Activated CD8-positive, alpha-beta T cell treated with anti-CD3 and anti-CD28 coated beads for 36 hours (primary cell): ENCODE measurements around the gene DUSP21. TPM values are rescaled to one million over a fixed set of nuclear protein-coding genes. Genes with fewer than 3 reads are reported as not detected.

Experiments
- ATAC-seq: fragments of 200-7000 bp; cut with Tn5 transposase; one replicate; pipeline ENCODE4 v1.10.0; 2021; ENCODE audit warnings: mild to moderate bottlenecking, moderate library complexity
- CTCF ChIA-PET: fragments of 350-600 bp; sonication (Branson Sonifier 250); formaldehyde crosslinking; loops from one replicate; lab custom pipeline; 2021; ENCODE audit warnings: antibody characterized with exemption; lab: Charles Lee
- POLR2A ChIA-PET: fragments of 350-600 bp; sonication (Branson Sonifier 250); formaldehyde crosslinking; loops from one replicate; lab custom pipeline; 2021; ENCODE audit warnings: antibody characterized with exemption; lab: Charles Lee
- DNase-seq: peaks from one replicate; pipeline ENCODE4 v3.0.0-alpha.2; 2020
- H3K27ac Mint-ChIP-seq: one replicate; pipeline ENCODE4 v1.8.0; 2021; ENCODE audit warnings: mild to moderate bottlenecking, mixed read lengths
- H3K27me3 Mint-ChIP-seq: one replicate; pipeline ENCODE4 v1.8.0; 2021; ENCODE audit warnings: mixed read lengths
- H3K36me3 Mint-ChIP-seq: one replicate; pipeline ENCODE4 v1.8.0; 2021; ENCODE audit warnings: low read depth, mixed read lengths
- H3K4me1 Mint-ChIP-seq: one replicate; pipeline ENCODE4 v1.8.0; 2021; ENCODE audit warnings: low read depth, mixed read lengths
- H3K4me3 Mint-ChIP-seq: one replicate; pipeline ENCODE4 v1.8.0; 2021; ENCODE audit warnings: mild to moderate bottlenecking, moderate library complexity, mixed read lengths
- H3K9me3 Mint-ChIP-seq: one replicate; pipeline ENCODE4 v1.8.0; 2021; ENCODE audit warnings: mixed read lengths
- CTCF ChIP-seq: fragments of 200-600 bp; IDR thresholded peaks from one replicate; pipeline ENCODE4 v1.8.0; 2022; ENCODE audit warnings: antibody characterized with exemption, mild to moderate bottlenecking
- intact Hi-C: fragments of 100-400 bp; cut with micrococcal nuclease; formaldehyde crosslinking; loops from one replicate; pipeline ENCODE4 v1.10.0; 2022
- total RNA-seq, 2 experiments: library from RNA; stranded (reverse); gene quantifications; one replicate each; pipeline ENCODE4 v1.2.3, GENCODE V29; 2021

DUSP21 gene
- total RNA-seq, 2 experiments from 2014 or later = not detected

DNA sequence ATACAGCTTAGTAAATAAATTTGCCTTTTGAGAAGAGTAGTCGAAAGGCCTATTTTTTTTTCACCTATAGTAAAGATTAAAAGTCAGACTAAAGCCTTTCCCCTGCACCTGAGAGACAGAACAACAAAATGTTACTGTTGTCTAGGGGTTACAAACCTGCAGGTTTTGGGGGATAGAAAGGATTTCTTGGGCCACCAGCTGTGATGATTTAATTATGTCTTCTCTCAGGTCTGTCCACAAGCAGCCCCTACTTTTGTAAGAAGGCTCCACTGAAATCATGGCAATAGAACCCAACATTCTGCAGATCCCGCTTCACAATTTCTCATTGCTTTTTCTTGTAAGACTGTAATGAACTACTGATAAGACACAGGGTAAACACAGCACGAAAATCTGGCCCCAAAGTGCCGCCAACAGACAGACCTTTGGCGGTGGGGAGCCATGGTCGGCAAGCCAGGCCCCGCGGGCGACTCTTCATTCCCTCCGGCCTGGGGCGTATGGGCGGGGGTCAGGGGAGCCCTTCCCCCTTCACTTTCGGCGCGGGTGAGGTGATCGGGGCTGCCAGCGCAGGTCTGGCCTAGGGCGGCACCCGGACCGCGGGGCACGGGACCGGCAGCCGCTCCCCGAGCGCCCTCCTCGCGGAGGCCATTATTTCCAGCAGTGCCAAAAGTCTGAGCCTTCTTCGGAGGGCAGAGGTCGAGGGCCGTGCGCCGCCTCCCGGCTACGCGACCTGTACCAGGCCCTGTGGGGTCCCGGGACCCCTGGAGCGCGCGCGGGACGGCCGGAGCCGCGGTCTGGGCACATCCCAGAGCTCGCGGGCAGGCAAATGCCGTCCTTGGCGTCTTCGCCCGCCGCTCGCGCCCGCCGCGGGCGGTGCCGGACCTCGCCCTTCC, 28.4 kb downstream of the DUSP21 start:
- H3K4me1 Mint-ChIP-seq = peaks cover 7% of the 10 kb centered on the region
- H3K36me3 Mint-ChIP-seq = peaks cover 7% of the 10 kb centered on the region
- H3K27ac Mint-ChIP-seq = peak overlapping the region; percentile 91
- no peaks in the 10 kb centered on the region for H3K27me3 Mint-ChIP-seq
- DNase-seq (peak; percentile 21), ATAC-seq (peak; percentile 11)
- ChIA-PET POLR2A (interaction anchor here (1.2 to 1.4 kb wide), 2 partner anchors 27 to 144 kb away, joined by 3 to 4 read pairs; no protein-coding TSS in a partner anchor), CTCF (no interaction called here)
- intact Hi-C loops = loop anchor here (5.0 to 10.0 kb wide), 2 partner anchors 53 to 200 kb away; no protein-coding TSS in a partner anchor
- H3K4me3 Mint-ChIP-seq = peak overlapping the region; percentile 95
- no peaks in the 10 kb centered on the region for H3K9me3 Mint-ChIP-seq
- no peak for TF ChIP-seq CTCF

- DNase-seq (peak; percentile 97), ATAC-seq (peak; percentile 91)
- intact Hi-C loops = loop anchor here (5.0 to 10.0 kb wide), 2 partner anchors 52 to 199 kb away; no protein-coding TSS in a partner anchor
- no peaks in the 10 kb centered on the region for H3K9me3 Mint-ChIP-seq
- TF ChIP-seq CTCF = no peak
- peaks cover 9% of the 10 kb centered on the region for H3K4me1 Mint-ChIP-seq
- H3K36me3 Mint-ChIP-seq = peaks cover 7% of the 10 kb centered on the region
- no peaks in the 10 kb centered on the region for H3K27me3 Mint-ChIP-seq
- CTCF ChIA-PET = no interaction called here
- POLR2A ChIA-PET = interaction anchor here (1.2 kb wide), 1 partner anchor 26 kb away, joined by 4 read pairs; no protein-coding TSS in a partner anchor
- H3K4me3 Mint-ChIP-seq = peak within 1 kb of the TSS; percentile 95
- H3K27ac Mint-ChIP-seq = peak within 1 kb of the TSS; percentile 99
Measured at GRCh38 chrX:44872821-44873414, 29.1 kb downstream of the DUSP21 start, which contains the start of gene KDM6A. KDM6A (plus strand) TSS chrX:44873188; CDS start chrX:44873552, 364 bp downstream.

- TF ChIP-seq CTCF = no peak
- Mint-ChIP-seq H3K27me3 (no peaks in the 10 kb centered on the region), H3K4me3 (peak overlapping the region; percentile 95), H3K27ac (peak overlapping the region; percentile 99), H3K36me3 (peaks cover 7% of the 10 kb centered on the region), H3K4me1 (peaks cover 9% of the 10 kb centered on the region), H3K9me3 (no peaks in the 10 kb centered on the region)
- ATAC-seq (peak; percentile 10), DNase-seq (peak; percentile 48)
- intact Hi-C loops = loop anchor here (5.0 to 10.0 kb wide), 2 partner anchors 51 to 199 kb away; no protein-coding TSS in a partner anchor
- POLR2A ChIA-PET = interaction anchor here (0.7 to 1.2 kb wide), 2 partner anchors 21 to 25 kb away, joined by 3 to 4 read pairs; no protein-coding TSS in a partner anchor
- CTCF ChIA-PET = no interaction called here
Measured at GRCh38 chrX:44873415-44874276, 29.8 kb downstream of the DUSP21 start.

DNA sequence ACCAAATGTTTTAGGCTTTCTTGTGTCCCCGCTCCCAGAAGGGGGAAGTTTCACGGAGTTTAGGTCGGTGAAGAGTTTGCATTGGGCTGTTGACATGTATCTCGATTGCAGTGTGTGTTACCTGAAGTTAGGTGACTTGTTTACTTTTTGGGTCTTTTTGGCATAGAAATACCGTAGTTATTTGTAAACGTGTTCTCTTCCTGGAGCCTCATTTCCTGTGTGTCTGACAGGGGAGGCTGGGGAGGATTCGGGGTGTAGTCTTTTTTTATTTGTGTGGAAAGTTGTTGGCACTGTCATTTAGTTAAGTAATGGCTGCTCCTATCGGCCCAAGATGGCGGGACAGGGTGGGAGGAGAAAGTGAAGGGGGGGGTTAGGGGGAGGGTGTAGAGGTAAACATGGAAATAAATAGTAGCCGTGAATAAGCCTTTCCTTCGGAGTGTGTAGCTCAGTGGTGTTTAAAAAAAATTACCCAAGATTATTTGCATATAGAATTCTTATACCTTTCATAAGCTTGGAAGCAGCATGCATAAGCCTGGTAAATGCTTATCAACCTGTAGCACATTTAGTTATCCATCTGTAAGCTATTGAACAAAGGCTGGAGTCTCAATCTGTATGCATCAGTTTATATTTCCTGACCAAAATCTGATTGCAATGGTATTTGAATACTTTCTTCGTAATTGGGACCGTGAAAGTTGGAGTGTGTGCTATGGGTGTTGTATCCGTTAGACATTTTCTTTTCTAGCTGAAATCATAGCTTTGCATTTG, 30.8 kb downstream of the DUSP21 start:
- Mint-ChIP-seq H3K4me1 (peaks cover 9% of the 10 kb centered on the region), H3K36me3 (peaks cover 9% of the 10 kb centered on the region), H3K27ac (peak overlapping the region; percentile 99), H3K9me3 (no peaks in the 10 kb centered on the region), H3K4me3 (peak overlapping the region; percentile 95), H3K27me3 (no peaks in the 10 kb centered on the region)
- TF ChIP-seq CTCF = no peak
- ChIA-PET POLR2A (interaction anchor here (0.7 to 0.8 kb wide), 2 partner anchors 20 to 41 kb away, joined by 3 to 4 read pairs; no protein-coding TSS in a partner anchor), CTCF (no interaction called here)
- DNase-seq (peak; percentile 58), ATAC-seq (peak; percentile 31)
- intact Hi-C loops = loop anchor here (5.0 to 10.0 kb wide), 2 partner anchors 50 to 198 kb away; no protein-coding TSS in a partner anchor
